ENCODE data around the gene DLX3. TPM values are rescaled to one million over a fixed set of nuclear protein-coding genes. Genes with fewer than 3 reads are reported as not detected.
"Not testable (repeated sequence)": the region's sequence is repeated elsewhere in the genome, so short reads cannot be mapped to it uniquely, and the experiment has no call there.

Gene DLX3
- under 1 TPM; 0.36 to 0.68 TPM for total RNA-seq

DNA sequence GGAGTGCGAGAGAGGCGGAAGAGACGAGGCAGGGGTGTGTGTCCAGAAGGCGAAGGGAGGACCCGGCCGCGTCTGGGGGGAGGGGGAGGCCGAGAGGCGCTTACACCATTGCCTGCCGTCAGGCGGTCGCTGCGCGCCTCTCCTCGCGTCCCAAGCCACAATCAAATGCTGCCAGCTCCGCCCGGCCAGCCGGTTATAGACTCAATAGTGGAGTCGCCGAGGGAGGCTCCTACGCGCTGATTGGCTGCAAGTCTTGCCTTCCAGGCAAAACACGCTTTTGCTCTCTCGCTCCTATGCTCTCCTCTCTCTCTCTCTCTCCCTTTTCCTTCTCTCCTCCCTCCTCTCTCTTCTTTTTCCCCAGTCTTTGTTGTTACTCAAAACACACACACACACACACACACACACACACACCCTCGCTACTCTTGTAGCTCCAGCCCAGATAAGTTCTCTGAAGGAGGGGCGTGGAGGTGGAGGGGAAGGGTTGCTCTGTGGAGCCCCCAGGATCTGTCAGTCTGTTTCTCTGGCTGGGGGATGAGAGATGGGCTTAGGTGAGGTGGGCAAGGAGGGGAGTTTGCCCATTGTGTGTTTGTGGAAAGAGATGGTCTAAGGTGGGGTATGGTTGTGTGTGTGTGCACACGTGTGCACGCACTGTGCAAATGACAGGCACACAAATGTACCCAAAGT is at the start of gene DLX3:
Gene DLX3, minus strand, starts transcription at position 170 of the 684 bp plus-strand sequence. CDS start 226 bp downstream, outside the sequence.
- intact Hi-C loops (cut with DNase I) = loop anchor here (5.0 kb wide), 3 partner anchors 113 to 423 kb away; partner anchors contain the start of gene SLC35B1
- peak within 1 kb of the TSS in 1 of 2 donors; percentile 27 for H3K27ac ChIP-seq
- peak; percentile 88 for DNase-seq (ENCODE audit: low spot score)
- H3K4me1 ChIP-seq (replicated peaks) = peaks cover 16% of the 10 kb centered on the region
- peak; percentile 93 for TF ChIP-seq POLR2AphosphoS5 (IDR thresholded peaks at IDR 0.05)
- TF ChIP-seq, protein P1, sequence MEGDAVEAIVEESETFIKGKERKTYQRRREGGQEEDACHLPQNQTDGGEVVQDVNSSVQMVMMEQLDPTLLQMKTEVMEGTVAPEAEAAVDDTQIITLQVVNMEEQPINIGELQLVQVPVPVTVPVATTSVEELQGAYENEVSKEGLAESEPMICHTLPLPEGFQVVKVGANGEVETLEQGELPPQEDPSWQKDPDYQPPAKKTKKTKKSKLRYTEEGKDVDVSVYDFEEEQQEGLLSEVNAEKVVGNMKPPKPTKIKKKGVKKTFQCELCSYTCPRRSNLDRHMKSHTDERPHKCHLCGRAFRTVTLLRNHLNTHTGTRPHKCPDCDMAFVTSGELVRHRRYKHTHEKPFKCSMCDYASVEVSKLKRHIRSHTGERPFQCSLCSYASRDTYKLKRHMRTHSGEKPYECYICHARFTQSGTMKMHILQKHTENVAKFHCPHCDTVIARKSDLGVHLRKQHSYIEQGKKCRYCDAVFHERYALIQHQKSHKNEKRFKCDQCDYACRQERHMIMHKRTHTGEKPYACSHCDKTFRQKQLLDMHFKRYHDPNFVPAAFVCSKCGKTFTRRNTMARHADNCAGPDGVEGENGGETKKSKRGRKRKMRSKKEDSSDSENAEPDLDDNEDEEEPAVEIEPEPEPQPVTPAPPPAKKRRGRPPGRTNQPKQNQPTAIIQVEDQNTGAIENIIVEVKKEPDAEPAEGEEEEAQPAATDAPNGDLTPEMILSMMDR (IDR thresholded peaks at IDR 0.05) = peak in 1 of 4 experiments; percentile 29
- peak; percentile 87 for TF ChIP-seq POLR2A (IDR thresholded peaks at IDR 0.05)
- H3K9me3 ChIP-seq = no peaks in the 10 kb centered on the region
- H3K4me3 ChIP-seq = peak within 1 kb of the TSS; percentile 29 to 43
- no peaks in the 10 kb centered on the region for H3K27me3 ChIP-seq (replicated peaks; ENCODE audit: insufficient read depth)
- WGBS = 3% methylated on average over 29 of the region's 29 CpGs
- H3K36me3 ChIP-seq = no peaks in the 10 kb centered on the region

DNA sequence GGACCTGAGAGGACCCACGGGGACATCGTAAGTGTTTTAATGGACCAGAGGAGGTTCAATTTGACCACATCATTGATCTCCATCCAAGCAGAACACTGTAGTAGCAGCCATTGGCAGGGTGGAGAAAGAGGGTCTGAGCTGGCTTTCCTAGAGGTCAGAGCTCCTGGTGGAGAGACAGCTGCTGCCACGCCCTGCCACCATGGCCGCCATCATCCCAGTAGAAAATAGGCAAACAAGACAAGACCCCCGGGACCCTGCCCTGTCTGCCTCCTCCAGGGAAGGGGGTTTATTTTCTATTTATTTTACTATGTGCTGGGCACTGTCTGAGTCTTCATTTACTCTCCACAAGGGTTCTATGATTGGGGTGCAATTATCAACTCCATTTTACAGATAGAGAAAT is 49.5 kb upstream of the DLX3 start:
- no peaks in the 10 kb centered on the region for H3K4me1 ChIP-seq (replicated peaks)
- no peaks in the 10 kb centered on the region for H3K9me3 ChIP-seq
- intact Hi-C loops (cut with DNase I) = no loop called here
- DNase-seq (ENCODE audit: low spot score) = no peak
- no peaks in the 10 kb centered on the region for H3K36me3 ChIP-seq
- 92% methylated on average over 5 of the region's 5 CpGs for WGBS
- H3K27ac ChIP-seq = no peak overlapping the region
- TF ChIP-seq POLR2A (IDR thresholded peaks at IDR 0.05) = no peak
- TF ChIP-seq, protein P1 (IDR thresholded peaks at IDR 0.05) = no peak
- no peak for TF ChIP-seq POLR2AphosphoS5 (IDR thresholded peaks at IDR 0.05)
- H3K27me3 ChIP-seq (replicated peaks; ENCODE audit: insufficient read depth) = no peaks in the 10 kb centered on the region
- H3K4me3 ChIP-seq = no peak overlapping the region

DNA sequence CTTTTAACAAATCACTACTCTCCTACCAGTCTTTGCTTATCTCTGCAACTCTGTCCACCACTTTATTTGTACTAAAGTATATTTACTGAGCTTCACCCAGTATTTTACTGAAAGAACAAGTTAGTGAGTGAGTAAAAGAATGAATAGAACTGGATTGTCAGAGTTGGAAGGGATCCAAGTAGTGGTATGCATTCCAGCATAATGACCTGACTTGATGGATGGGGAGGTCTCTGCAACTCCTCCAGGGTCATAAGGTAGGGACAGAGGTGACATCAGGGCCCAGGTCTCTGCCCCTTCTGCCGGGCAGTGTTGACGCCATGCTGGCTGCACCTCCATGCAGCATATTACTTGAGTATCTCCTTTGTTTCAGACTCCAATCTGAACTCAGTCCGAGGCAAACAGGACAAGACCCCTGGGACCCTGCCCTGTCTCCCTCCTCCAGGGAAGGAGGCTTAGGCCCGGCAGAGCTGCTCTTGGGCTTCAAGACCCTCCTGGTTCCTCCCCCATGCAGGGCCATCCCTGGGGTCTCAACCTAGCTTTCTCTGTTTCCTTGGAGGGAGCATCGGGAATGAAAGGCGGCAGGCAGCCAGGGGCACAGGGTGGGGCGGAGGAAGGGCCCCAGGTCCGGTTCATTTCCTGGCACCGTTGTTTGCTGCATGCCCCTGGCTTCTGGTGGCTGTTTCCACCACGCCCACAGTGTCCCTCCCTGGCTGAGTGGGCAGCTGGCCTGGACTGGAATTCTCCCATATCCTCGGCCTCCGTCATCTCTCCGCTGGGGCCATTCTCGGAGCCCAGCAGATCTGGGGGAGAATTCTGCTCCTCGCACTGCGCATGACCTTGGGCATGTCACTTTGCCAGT is 48.5 kb upstream of the DLX3 start:
- H3K36me3 ChIP-seq = no peaks in the 10 kb centered on the region
- H3K4me1 ChIP-seq (replicated peaks) = no peaks in the 10 kb centered on the region
- no peaks in the 10 kb centered on the region for H3K27me3 ChIP-seq (replicated peaks; ENCODE audit: insufficient read depth)
- no peak for DNase-seq (ENCODE audit: low spot score)
- no peak overlapping the region for H3K27ac ChIP-seq
- H3K9me3 ChIP-seq = no peaks in the 10 kb centered on the region
- H3K4me3 ChIP-seq = no peak overlapping the region
- TF ChIP-seq, protein P1 (IDR thresholded peaks at IDR 0.05) = no peak
- no peak for TF ChIP-seq POLR2A (IDR thresholded peaks at IDR 0.05)
- WGBS = 68% methylated on average over 16 of the region's 16 CpGs
- intact Hi-C loops (cut with DNase I) = no loop called here

DNA sequence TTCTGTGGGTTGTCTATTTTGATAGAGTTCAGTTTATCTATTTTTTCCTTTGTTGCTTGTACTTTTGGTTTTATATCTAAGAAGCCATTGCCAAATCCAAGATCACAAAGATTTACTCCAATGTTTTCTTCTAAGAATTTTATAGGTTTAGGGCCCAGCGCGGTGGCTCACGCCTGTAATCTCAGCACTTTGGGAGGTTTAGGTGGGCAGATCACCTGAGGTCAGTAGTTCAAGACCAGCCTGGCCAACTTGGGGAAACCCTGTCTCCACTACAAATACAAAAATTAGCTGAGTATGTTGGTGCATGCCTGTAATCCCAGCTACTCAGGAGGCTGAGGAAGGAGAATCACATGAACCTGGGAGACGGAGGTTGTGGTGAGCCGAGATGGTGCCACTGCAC is 47.2 kb upstream of the DLX3 start:
- no peaks in the 10 kb centered on the region for H3K27me3 ChIP-seq (replicated peaks; ENCODE audit: insufficient read depth)
- WGBS = 93% methylated on average over 5 of the region's 5 CpGs
- intact Hi-C loops (cut with DNase I) = no loop called here

DNA sequence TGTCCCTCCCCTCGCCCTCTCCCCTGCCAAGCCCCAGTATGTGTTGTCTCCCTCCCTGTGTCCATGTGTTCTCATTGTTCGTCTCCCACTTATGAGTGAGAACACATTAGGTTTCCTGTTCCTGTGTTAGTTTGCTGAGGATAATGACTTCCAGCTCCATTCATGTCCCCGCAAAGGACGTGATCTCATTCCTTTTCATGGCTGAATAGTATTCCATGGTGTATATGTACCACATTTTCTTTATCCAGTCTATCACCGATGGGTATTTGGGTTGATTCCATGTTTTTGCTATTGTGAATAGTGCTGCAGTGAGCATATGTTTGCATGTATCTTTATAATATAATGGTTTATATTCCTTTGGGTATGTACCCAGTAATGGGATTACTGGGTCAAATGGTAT is 45.5 kb upstream of the DLX3 start:
- intact Hi-C loops (cut with DNase I); H3K9me3 ChIP-seq; H3K4me3 ChIP-seq; H3K27me3 ChIP-seq (replicated peaks; ENCODE audit: insufficient read depth); DNase-seq (ENCODE audit: low spot score); H3K27ac ChIP-seq; H3K4me1 ChIP-seq (replicated peaks); H3K36me3 ChIP-seq: not testable (repeated sequence)
- 94% methylated on average over 5 of the region's 5 CpGs for WGBS

More for the DNA sequence above, 47.2 kb upstream of the DLX3 start:
- no peak for DNase-seq (ENCODE audit: low spot score)
- Histone ChIP-seq H3K4me3 (no peak overlapping the region), H3K27ac (no peak overlapping the region), H3K9me3 (no peaks in the 10 kb centered on the region), H3K36me3 (no peaks in the 10 kb centered on the region), H3K4me1 (replicated peaks) (no peaks in the 10 kb centered on the region)
- TF ChIP-seq, protein P1 (IDR thresholded peaks at IDR 0.05) = no peak
- TF ChIP-seq POLR2AphosphoS5 (IDR thresholded peaks at IDR 0.05) (no peak), POLR2A (IDR thresholded peaks at IDR 0.05) (no peak)

Measured in prostate gland (tissue), 2 donors.